OCI-LY1 (cell line): Measurements from ENCODE around the gene AGAP3.

Experiments used
- H2AFZ ChIP-seq: fragments of 200-600 bp; sonication (generic), shearing (Covaris generic); 2 replicates; pipeline ENCODE4 v1.6.0; 2014; ENCODE audit warnings: antibody characterized with exemption, mild to moderate bottlenecking, low read length
- H3F3A ChIP-seq: fragments of 200-600 bp; sonication (generic), shearing (Covaris generic); 2 replicates; pipeline ENCODE4 v1.6.0; 2014; ENCODE audit warnings: mild to moderate bottlenecking, antibody characterized with exemption, low read length, moderate library complexity; ENCODE audit not compliant: insufficient read depth
- H3K27ac ChIP-seq: fragments of 200-600 bp; sonication (generic); 2 replicates; pipeline ENCODE4 v1.5.1; 2014; ENCODE audit warnings: low read length, mixed run types, mild to moderate bottlenecking, low read depth; ENCODE audit not compliant: poor library complexity, severe bottlenecking
- H3K27me3 ChIP-seq: fragments of 200-600 bp; sonication (generic); 2 replicates; pipeline ENCODE4 v1.6.0; 2014; ENCODE audit warnings: antibody characterized with exemption, mild to moderate bottlenecking, low read length, moderate library complexity; ENCODE audit not compliant: insufficient read depth
- H3K36me3 ChIP-seq: fragments of 200-600 bp; sonication (generic); 2 replicates; pipeline ENCODE4 v1.6.1; 2014; ENCODE audit warnings: mild to moderate bottlenecking, antibody characterized with exemption, low read length, moderate library complexity, mixed read lengths; ENCODE audit not compliant: insufficient read depth
- H3K4me1 ChIP-seq: fragments of 200-600 bp; sonication (generic); 2 replicates; pipeline ENCODE4 v1.5.1; 2014; ENCODE audit warnings: mild to moderate bottlenecking, low read length, moderate library complexity; ENCODE audit not compliant: insufficient read depth, severe bottlenecking
- H3K4me2 ChIP-seq: fragments of 200-600 bp; sonication (generic), shearing (Covaris generic); 2 replicates; pipeline ENCODE4 v1.6.1; 2014; ENCODE audit warnings: low read length
- H3K4me3 ChIP-seq: fragments of 200-600 bp; sonication (generic); 2 replicates; pipeline ENCODE4 v1.5.1; 2014; ENCODE audit warnings: low read length, low read depth, mild to moderate bottlenecking, mixed read lengths; ENCODE audit not compliant: poor library complexity, severe bottlenecking
- H3K79me2 ChIP-seq: fragments of 200-600 bp; shearing (Covaris generic); 2 replicates; pipeline ENCODE4 v1.6.1; 2016; ENCODE audit warnings: mixed run types, low read length, mixed read lengths; ENCODE audit not compliant: insufficient read depth
- H3K9ac ChIP-seq: fragments of 200-600 bp; sonication (generic), shearing (Covaris generic); 2 replicates; pipeline ENCODE4 v1.6.1; 2014; ENCODE audit warnings: mild to moderate bottlenecking, low read length, mixed read lengths
- H3K9me2 ChIP-seq: fragments of 200-600 bp; sonication (generic), shearing (Covaris generic); 2 replicates; pipeline ENCODE4 v1.6.1; 2014; ENCODE audit warnings: low read depth, mild to moderate bottlenecking, low read length, mixed read lengths
- H3K9me3 ChIP-seq: fragments of 200-600 bp; shearing (Covaris generic); 2 replicates; pipeline ENCODE4 v1.6.1; 2014; ENCODE audit warnings: low read length, mixed read lengths
- H4K20me1 ChIP-seq: fragments of 200-600 bp; sonication (generic), shearing (Covaris generic); 2 replicates; pipeline ENCODE4 v1.6.0; 2016; ENCODE audit warnings: mild to moderate bottlenecking, low read length; ENCODE audit not compliant: insufficient read depth
- CTCF ChIP-seq: fragments of 200-600 bp; sonication (generic), shearing (Covaris generic); IDR thresholded peaks from 2 replicates; pipeline ENCODE4 v1.5.1; 2017; ENCODE audit warnings: mild to moderate bottlenecking, antibody characterized with exemption, low read length, moderate library complexity, mixed read lengths
- EZH2 ChIP-seq: fragments of 200-600 bp; sonication (generic), shearing (Covaris generic); IDR thresholded peaks from 2 replicates; pipeline ENCODE4 v1.8.0; 2017; ENCODE audit warnings: borderline replicate concordance, mixed run types, mild to moderate bottlenecking, antibody characterized with exemption, low read length, moderate library complexity, mixed read lengths

AGAP3 gene

GRCh38 chr7:151129117-151129959 is 43.1 kb downstream of the AGAP3 start:
- Histone ChIP-seq H2AFZ (no peak overlapping the region), H3K9me2 (no peaks in the 10 kb centered on the region), H3K4me1 (no peaks in the 10 kb centered on the region), H3K9me3 (no peaks in the 10 kb centered on the region), H3K27ac (no peak overlapping the region), H3K79me2 (no peaks in the 10 kb centered on the region), H3K4me3 (no peak overlapping the region), H3K4me2 (no peak overlapping the region), H4K20me1 (no peaks in the 10 kb centered on the region), H3K36me3 (no peaks in the 10 kb centered on the region), H3K9ac (no peak overlapping the region), H3K27me3 (peaks cover 35% of the 10 kb centered on the region; the same call in 1 of the 2 replicates), H3F3A (no peaks in the 10 kb centered on the region)
- TF ChIP-seq EZH2 (no peak), CTCF (no peak)

- Histone ChIP-seq H3K9me2 (no peaks in the 10 kb centered on the region), H3F3A (no peaks in the 10 kb centered on the region), H2AFZ (no peak overlapping the region), H3K27me3 (peaks cover 35% of the 10 kb centered on the region; the same call in 1 of the 2 replicates), H3K9me3 (no peaks in the 10 kb centered on the region), H3K9ac (no peak overlapping the region), H3K4me3 (no peak overlapping the region), H3K27ac (no peak overlapping the region), H3K79me2 (no peaks in the 10 kb centered on the region), H3K4me1 (no peaks in the 10 kb centered on the region), H4K20me1 (no peaks in the 10 kb centered on the region), H3K4me2 (no peak overlapping the region), H3K36me3 (no peaks in the 10 kb centered on the region)
- TF ChIP-seq CTCF (no peak), EZH2 (no peak)
Observed at GRCh38 chr7:151129960-151130591, 43.8 kb downstream of the AGAP3 start.

- H3K36me3 ChIP-seq: no peaks in the 10 kb centered on the region
- H3K9ac ChIP-seq: no peak overlapping the region
Observed at GRCh38 chr7:151130741-151131157, 44.5 kb downstream of the AGAP3 start.

More at GRCh38 chr7:151130741-151131157, 44.5 kb downstream of the AGAP3 start:
- TF ChIP-seq CTCF (no peak), EZH2 (no peak)
- Histone ChIP-seq H3K4me3 (no peak overlapping the region), H3K9me2 (no peaks in the 10 kb centered on the region), H3K9me3 (no peaks in the 10 kb centered on the region), H3K4me1 (no peaks in the 10 kb centered on the region), H4K20me1 (no peaks in the 10 kb centered on the region), H2AFZ (no peak overlapping the region), H3F3A (no peaks in the 10 kb centered on the region), H3K27me3 (peaks cover 35% of the 10 kb centered on the region; the same call in 1 of the 2 replicates), H3K27ac (no peak overlapping the region), H3K4me2 (no peak overlapping the region), H3K79me2 (no peaks in the 10 kb centered on the region)
